GM21390 (cell line): Measurements from ENCODE around the gene CCNT1.
"Not testable (repeated sequence)": the region's sequence is repeated elsewhere in the genome, so short reads cannot be mapped to it uniquely, and the experiment has no call there.

Source experiments
- ATAC-seq: cut with Tn5 transposase; IDR thresholded peaks from one replicate; pipeline ENCODE4 v1.9.1; 2021; ENCODE audit not compliant: unreplicated experiment

The CCNT1 gene

DNA sequence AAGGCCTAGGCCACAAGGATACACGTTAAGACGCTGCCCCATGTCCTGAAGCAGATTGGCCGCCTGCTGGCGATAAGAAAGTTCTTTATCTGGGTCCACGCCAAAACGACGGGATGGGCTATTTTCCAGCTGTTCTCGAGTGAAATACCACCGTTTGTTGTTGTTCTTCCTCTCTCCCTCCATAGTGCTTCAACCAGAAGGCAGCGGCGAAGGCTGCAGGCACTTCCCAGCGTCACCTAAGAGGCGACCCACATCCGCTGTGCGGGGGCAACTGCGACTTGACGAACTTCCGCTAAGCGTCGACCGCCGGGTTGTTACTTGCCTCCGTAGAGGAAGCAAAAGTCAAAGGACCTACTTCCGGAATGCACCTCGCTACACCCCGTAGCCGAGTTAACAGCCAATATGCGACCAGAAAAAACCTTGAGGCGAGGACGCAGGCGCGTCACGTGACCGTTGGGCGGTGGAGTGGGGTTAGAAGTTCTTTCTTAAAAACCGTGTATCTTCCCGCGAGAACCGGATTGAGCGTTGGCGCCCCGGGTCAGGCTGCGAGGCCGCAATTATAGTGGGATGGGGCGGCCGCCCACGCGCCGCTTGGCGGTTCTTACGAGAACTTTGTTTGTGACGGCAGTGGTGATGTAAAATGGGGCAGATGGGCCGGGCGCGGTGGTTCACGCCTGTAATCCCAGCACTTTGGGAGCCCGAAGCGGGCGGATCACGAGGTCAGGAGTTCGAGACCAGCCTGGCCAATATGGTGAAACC lies at the start of gene CCNT1:
Gene CCNT1 (minus strand): TSS at position 215 of the 759 bp plus-strand sequence. CDS start 32 bp downstream, at position 183.
- ATAC-seq, result peak; percentile 97

DNA sequence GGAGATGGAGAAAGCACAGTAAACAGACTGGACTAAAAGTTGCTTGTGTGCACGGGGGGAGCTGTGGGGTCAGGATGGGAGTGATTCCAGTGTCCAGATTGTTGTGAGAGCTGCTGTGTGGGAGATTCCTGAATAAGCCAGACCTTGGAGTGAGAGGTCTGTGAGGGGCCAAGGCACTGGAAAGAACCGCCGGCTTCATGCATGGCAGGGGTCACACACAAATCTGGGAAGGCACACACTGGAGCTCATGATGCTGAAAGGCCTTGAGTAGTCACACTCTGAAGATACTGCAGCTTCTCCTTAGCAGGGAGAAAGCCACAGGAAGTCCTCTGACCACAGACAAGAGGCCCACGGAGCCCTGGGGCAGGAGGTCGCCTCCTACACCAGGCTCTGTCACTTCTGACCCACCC lies 49.3 kb upstream of the CCNT1 start:
- ATAC-seq, result no peak

DNA sequence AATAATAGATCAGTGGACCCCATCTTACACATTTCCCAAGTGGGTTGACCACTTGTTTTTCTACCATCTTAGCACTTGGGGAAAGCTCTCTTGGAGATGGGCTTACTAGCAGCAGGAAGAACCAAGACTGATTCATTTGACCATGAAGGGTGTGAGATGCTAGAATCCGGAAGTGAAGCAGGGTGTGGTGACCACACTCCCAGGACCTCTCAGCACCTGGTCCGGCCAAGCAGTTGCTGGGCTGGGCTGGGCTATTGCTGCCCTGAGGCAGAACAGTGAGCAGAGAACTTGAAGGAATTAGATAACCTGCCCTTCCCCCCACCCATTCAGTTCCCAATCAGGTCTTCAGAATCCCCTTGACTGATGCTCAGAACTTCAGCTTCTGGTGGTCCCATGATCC lies 48.0 kb upstream of the CCNT1 start:
- no peak for ATAC-seq

DNA sequence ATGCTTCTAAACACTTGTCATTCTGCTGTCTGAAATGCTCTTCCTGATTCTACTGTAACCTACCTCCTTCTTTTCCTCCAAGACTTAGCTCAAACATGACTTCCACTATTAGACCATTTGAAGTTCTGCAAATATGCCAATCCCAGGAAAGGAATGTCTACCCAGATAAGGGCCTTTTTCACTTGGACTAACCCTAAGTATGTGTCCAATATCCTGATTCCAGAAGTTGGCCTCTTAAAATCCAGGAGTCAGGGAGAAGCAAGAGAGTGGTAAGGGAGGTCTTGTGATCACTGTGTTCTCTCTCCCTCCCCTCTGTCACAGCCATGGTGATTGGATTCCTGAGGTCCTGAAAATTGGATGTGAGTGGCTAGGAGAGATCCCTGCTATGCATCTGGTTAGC lies 42.2 kb upstream of the CCNT1 start:
- ATAC-seq, result no peak

DNA sequence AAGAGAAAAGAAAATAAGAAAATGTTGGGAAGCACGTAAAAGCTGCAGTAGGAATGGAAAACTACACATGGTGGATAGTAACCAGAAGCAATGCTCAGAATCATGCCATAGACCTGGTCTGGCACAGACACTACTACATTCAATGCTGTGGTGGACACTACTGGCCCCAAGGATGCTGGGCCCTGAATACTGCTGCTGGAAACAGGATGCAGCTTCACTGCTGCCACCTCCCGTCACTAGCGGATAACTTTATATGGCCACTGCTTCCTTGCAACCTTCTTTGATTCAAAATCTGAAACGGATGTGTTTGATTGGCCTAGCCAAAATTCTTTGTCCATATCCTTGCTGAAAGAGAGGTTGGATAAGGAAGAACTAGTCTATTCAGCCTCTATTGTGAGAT lies 41.7 kb upstream of the CCNT1 start:
- ATAC-seq, result no peak

DNA sequence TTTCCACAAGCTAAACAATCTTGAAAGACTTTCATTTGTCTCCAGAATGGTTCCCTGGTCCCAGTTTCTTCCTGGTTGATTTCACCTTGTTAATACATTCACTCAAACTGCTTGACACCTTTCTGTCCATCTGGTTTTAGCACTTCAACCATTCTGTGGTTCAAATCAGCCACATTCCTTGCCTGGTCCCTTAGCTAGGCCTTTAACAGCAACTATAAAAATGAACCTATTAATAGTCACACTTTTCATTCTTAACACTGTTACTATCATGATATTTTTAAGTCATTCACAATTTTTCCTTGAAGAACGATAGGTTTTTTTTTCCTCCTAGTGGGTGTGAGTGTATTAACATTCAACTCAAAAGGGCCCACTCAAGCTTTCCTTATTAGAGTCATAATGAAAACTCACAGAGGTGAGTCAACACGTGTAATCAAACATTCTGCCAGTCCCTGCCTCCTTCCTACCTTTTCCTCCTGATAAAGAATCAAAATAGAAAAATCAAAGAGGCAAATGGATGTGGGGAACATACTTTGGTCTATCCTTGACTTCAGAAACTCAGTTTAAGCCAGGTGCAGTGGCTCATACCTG lies 34.4 kb upstream of the CCNT1 start:
- no peak for ATAC-seq

DNA sequence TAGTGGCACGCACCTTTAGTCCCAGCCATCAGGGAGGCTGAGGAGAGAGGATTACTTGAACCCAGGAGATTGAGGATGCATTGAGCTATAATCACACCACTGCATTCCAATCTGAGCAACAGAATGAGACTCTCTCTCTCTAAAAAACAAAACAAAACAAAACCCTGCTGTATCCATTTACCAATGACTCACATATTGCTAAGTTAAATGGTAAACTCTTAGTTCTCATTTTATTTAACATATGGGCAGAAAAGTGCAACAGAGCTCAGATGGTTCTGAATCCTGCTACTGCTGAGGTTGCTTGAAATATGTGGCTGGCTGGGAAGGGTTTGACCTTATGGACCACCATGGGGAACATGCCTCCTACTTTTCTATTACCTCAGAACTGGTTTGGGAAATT lies 33.7 kb upstream of the CCNT1 start:
- ATAC-seq, result no peak

DNA sequence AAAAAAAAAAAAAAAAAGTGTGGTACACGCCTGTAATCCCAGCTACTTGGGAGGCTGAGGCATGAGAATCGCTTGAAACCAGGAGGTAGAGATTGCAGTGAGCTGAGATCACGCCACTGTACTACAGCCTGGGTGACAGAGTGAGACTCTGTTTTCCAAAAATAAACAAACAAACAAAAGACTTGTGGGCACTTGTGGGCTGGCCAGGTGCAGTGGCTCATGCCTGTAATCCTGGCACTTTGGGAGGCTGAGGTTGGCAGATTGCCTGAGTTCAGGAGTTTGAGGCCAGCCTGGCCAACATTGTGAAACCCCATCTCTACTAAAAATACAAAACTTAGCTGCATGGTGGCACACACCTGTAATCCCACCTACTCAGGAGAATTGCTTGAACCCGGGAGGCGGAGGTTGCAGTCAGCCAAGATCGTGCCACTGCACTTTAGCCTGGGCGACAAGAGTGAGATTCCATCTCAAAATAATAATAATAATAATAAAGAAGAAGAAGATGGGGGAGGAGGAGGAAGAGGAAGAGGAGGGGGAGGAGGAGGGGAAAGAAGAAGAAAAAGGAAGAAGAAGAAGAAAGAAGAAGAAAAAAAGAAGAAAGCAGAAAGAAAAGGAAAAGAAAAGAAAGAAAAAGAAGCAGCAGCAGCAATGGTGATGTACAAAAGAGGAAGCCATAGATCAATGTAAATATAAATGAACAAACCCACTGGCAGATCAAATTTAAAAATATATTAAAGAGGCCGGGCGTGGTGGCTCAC lies 27.9 kb upstream of the CCNT1 start:
- no peak for ATAC-seq

DNA sequence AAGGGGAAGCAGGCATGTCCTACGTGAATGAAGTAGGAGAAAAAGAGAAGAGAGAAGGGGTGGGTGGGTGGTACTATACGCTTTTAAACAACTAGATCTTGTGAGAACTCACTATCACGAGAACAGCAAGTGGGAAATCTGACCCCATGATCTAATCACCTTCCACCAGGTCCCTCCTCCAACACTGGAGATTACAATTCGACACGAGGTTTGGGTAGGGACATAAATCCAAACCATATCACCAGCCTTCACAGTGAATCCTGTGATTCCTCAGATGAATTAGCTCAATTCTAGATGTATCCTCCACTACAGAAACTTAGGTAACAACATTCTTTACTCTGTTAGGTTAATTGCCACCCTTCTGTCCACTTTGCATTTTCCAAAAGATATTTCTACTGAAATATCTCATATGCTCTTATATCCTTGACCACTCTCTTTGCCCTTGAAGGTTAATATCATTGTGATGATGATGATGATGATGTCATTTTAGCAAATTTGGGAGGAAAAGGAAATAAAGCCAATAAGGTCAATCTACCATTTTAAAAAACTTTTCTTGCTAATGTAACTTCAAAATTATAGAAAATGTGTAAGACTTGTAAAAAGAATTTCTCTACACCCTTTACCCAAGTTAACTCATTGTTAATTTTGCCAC lies 23.2 kb upstream of the CCNT1 start:
- ATAC-seq, result no peak

DNA sequence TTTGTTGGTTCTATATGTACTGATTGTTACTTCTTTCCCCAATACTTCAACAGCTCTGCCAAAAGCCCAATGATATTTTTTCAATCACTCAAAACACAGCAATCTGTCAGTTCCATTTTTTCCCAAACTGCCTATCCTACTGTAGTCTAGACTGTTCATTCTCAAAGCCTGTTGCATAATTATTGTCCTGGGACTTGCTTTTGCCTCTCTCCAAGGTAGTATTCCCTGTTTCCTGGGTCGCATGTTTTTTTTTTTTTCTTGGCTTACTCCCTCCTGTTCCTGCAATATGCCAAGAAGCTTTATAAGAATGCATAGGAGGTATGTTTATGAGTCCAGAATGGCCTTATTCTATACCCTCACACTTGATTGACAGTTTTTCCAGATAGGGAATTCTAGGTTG lies 19.9 kb upstream of the CCNT1 start:
- ATAC-seq, result no peak

DNA sequence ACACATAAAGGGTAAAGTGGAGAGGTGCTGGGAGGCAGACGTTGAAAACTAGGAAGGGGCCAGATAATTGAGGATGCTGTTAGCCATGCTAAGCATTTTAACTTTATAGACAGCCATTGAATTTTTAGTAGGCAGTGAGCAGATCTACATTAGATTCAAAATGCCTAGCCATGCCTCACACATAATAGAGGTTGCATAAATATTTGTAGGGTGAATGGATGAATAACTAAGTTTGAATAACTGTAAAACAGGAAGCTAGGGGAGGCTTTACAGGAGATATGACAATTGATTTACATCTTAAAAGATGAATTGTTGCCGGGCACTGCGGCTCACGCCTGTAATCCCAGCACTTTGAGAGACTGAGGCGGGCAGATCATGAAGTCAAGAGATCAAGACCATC lies 12.3 kb upstream of the CCNT1 start:
- no peak for ATAC-seq

DNA sequence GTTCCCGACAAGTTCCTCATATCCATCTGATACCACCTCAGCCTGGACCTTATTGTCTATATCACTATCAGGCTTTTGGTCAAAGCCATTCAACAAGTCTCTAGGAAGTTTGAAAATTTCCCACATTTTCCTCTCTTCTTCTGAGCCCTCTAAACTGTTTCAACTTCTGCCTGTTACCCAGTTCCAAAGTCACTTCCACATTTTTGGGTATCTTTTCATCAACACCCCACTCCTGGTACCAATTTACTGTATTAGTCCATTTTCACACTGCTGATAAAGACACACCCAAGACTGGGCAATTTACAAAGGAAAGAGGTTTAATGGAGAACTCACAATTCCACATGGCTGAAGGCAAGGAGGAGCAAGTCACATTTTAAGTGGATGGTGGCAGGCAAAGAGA lies 4.2 kb upstream of the CCNT1 start:
- not testable (repeated sequence) for ATAC-seq

DNA sequence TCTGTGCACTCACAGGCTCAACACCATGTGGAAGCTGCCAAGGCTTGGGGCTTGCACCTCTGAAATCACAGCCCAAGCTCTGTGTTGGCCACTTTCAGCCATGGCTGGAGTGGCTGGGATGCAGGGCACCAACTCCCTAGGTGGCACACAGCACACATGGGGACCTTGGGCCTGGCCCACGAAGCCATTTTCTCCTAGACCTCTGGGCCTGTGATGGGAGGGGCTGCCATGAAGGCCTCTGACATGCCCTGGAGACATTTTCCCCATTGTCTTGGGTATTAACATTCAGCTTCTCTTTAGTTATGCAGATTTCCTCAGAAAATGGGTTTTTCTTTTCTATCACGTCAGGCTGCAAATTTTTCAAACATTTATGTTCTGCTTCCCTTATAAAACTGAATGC lies 3.7 kb upstream of the CCNT1 start:
- ATAC-seq, result not testable (repeated sequence)

DNA sequence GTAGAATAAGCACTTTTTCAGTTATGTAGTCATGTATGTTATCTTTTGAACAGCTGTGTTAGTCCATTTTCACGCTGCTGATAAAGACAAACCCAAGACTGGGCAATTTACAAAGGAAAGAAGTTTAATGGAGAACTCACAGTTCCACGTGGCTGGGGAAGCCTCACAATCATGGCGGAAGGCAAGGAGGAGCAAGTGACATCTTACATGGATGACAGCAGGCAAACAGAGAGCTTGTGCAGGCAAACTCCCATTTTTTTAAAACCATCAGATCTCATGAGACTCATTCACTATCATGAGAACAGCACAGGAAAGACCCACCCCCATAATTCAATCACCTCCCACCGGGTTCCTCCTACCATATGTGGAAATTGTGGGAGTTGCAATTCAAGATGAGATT lies 2.5 kb upstream of the CCNT1 start:
- ATAC-seq, result not testable (repeated sequence)

DNA sequence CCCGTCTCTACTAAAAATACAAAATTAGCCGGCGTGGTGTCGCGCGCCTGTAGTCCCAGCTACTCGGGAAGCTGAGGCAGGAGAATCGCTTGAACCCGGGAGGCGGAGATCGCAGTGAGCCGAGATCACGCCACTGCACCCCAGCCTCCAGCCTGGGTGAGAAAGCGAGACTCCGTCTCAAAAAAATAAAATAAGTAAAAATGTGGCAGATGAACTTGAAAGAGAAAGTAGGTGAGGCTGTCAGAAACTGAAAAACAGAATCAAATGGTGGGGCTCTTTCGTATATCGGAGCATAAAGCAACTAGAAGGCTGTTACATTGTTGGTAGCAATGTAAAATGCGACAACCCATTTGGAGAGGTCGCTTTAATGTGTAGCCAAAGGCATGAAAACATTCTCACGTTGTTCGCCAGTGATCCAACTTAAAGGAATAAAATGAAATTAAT lies 767 bp upstream of the CCNT1 start:
- ATAC-seq, result peak; percentile 1

DNA sequence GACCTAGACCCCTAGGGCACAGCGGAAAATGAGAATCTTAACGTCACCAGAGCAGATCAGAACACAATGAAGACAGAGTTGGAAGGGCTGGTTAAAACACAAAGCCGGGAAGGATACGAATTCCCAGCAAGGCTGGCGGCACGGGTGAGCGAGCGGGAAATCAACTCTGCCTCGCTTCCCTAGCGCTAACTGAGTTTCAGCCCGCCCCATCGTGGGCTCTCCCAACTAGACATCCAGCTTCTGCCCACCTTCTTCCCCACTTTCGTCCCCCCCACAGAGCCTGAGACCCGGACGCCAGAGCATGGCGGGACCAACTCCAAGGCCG lies 377 bp downstream of the CCNT1 start:
- no peak for ATAC-seq

DNA sequence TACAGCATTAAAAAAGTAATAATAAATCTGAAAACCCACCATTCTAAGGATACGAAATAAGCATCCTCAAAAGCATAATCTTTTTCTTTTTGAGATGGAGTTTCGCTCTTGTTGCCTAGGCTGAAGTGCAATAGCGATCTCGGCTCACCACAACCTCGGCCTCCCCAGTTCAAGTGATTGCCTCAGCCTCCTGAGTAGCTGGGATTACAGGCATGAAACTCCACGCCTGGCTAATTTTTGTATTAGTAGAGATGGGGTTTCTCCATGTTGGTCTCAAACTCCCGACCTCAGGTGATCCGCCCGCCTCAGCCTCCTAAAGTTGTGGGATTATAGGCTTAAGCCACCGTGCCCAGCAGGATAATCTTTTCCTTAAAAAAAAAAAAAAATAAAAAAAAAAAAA lies 4.3 kb downstream of the CCNT1 start:
- ATAC-seq, result no peak

DNA sequence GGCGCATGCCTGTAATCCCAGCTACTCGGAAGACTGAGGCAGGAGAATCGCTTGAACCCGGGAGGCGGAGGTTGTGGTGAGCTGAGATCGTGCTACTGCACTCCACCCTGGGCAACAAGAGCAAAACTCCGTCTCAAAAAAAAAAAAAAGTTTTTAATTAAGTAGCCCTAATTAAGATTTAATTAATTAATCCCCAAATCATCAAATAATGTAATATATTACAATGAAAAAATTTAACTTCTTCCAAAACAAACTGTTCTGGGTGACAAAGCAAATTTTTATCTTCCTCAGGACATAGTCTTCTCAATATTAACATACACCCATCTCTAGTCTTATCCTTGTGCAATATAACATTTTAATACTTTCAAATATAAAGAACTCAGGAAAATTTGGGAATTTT lies 17.7 kb downstream of the CCNT1 start:
- not testable (repeated sequence) for ATAC-seq

DNA sequence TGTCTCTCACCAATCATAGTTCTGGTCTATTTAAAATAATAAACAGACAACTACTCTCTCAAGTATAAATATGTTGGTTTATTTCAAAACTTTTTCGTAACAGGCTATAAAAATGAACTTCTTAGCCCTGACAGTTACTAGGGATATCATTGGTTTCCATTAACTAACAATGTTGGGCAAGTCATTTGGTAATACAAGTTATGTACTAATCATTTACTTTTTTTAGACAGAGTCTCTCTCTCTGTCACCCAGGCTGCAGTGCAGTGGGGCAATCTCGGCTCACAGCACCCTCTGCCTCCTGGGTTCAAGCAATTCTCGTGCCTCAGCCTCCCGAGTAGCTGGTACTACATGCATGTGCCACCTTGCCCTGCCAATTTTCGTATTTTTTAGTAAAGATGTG lies 19.9 kb downstream of the CCNT1 start:
- ATAC-seq, result no peak

DNA sequence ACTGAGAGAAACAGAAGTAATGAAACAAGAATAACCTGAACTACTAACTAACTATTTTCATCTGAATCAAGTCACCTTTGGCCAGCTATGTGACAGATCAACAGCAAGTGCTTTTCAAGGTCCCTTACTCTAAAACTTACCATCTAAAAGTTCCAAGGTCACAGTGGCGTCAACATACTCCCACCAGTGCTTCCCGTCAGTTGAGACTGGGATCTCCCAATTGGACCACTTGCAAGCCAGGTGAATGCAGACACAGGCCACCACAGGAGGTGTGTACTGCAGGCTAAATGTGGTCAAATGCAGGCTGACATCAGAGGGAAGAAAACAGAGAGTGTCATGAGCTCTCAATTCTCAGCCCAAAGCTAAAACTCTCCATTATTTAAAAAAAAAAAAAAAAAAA lies 20.6 kb downstream of the CCNT1 start:
- ATAC-seq, result no peak

DNA sequence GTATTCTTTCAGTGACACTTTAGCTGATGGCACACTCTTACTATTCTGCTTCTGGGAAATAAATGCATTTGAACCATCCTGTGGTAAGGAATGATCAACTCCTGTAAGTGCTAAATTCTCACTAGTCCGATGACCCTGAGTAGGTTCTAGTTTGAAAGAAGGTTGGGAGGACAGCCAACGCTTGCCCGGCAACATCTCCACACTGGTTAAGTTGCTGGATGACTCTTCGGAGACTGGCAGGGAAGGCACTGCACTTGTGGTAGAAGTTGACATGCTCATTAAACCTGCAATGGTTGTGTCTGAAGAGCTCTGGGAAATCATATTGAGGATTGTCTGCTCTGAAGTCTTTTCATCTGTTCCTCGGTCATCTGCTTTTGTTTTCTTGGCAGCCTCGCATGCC lies 22.5 kb downstream of the CCNT1 start:
- ATAC-seq, result no peak

DNA sequence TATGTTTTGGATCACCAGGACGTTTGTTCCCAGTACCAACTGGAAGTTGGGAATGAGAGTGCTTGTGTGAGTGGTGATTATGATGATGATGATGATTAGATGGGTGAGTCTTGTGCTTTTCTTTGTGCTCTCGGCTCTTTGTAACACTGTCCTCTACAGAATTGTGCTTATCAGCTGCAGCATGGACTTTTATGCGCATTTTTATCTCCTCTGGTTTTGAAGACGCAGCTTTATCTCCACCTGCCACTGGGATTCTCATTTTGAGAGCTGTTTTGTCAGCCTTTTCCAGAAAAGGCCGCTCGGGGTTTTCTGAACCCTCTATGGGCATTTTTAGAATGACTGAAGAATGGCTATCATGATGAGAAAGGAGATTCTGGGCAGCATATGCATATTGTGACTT lies 22.9 kb downstream of the CCNT1 start:
- ATAC-seq, result no peak
